ENCODE data around the gene ZNF837. TPM values are rescaled to one million over a fixed set of nuclear protein-coding genes. Genes with fewer than 3 reads are reported as not detected.

The ZNF837 gene
- total and polyA plus RNA-seq, 2 of the 13 experiments (the other 11 are each of a cell fraction or from before 2014, with no cell fraction given): 0.29 to 1.3 TPM

- TF ChIP-seq ZHX1 (CRISPR knock-in tag; IDR thresholded peaks at IDR 0.05; ENCODE audit: low read depth) (no peak), HNRNPUL1 (IDR thresholded peaks at IDR 0.05; ENCODE audit: low read depth, low read length) (no peak), GATAD1 (CRISPR knock-in tag; IDR thresholded peaks at IDR 0.05) (peak; percentile 94), SYNCRIP (IDR thresholded peaks at IDR 0.05; ENCODE audit: insufficient read depth, low read depth, low read length) (no peak), ZNF446 (CRISPR knock-in tag; IDR thresholded peaks at IDR 0.05) (no peak; the same call in 1 of the 2 replicates), ZNF230 (CRISPR knock-in tag; IDR thresholded peaks at IDR 0.05) (peak; percentile 72; the same call in 1 of the 2 replicates), FOXO4 (CRISPR knock-in tag; conservative IDR thresholded peaks at IDR 0.05) (0 out of 2 replicates have a peak, but pooled peaks have one; percentile 62), MLX (CRISPR knock-in tag; IDR thresholded peaks at IDR 0.05) (peak; percentile 50; the same call in 1 of the 2 replicates), ZNF33A (CRISPR knock-in tag; IDR thresholded peaks at IDR 0.05; ENCODE audit: borderline replicate concordance) (0 out of 2 replicates have a peak, but pooled peaks have one; percentile 77), TMF1 (CRISPR knock-in tag; IDR thresholded peaks at IDR 0.05; ENCODE audit: low read depth) (no peak), ZFP90 (CRISPR knock-in tag; IDR thresholded peaks at IDR 0.05; ENCODE audit: borderline replicate concordance) (no peak), ZNF12 (CRISPR knock-in tag; IDR thresholded peaks at IDR 0.05) (0 out of 2 replicates have a peak, but pooled peaks have one; percentile 10), ZBTB7B (CRISPR knock-in tag; IDR thresholded peaks at IDR 0.05) (peak; percentile 89), ZNF550 (CRISPR knock-in tag; IDR thresholded peaks at IDR 0.05; ENCODE audit: borderline replicate concordance) (no peak), ASH2L (IDR thresholded peaks at IDR 0.05; ENCODE audit: insufficient read length, low read depth, low read length) (peak; percentile 85), ZSCAN30 (CRISPR knock-in tag; IDR thresholded peaks at IDR 0.05) (no peak), MEIS2 (CRISPR knock-in tag; IDR thresholded peaks at IDR 0.05) (peak; percentile 91), ZNF33B (CRISPR knock-in tag; IDR thresholded peaks at IDR 0.05) (peak; percentile 8; the same call in 1 of the 2 replicates), ZNF619 (CRISPR knock-in tag; IDR thresholded peaks at IDR 0.05) (no peak; the same call in 1 of the 2 replicates), ZNF503 (CRISPR knock-in tag; IDR thresholded peaks at IDR 0.05) (peak; percentile 75)
Observed at GRCh38 chr19:58362272-58362994, 18.4 kb downstream of the ZNF837 start, which contains the start of gene ZNF497 (continued).
